Hindlimb muscle (tissue), 1 donor: ENCODE measurements around the gene ZNF254. TPM values are rescaled to one million over a fixed set of nuclear protein-coding genes. Genes with fewer than 3 reads are reported as not detected.
A peak's percentile ranks its signal among the peaks of the same experiment; 100 is the strongest.
"Not testable (repeated sequence)": the region's sequence is repeated elsewhere in the genome, so short reads cannot be mapped to it uniquely, and the experiment has no call there.

ENCODE experiments used
- DNase-seq: peaks from one replicate; pipeline ENCODE4 v3.0.0-alpha.2; 2013
- polyA plus RNA-seq: library from polyadenylated mRNA; unstranded; fragments of 120-200 nt; gene quantifications from one replicate; pipeline ENCODE4 v1.2.1, GENCODE V29; 2013; ENCODE audit not compliant: insufficient read length

Gene ZNF254
- 12.8 TPM for polyA plus RNA-seq

GRCh38 chr19:24086974-24087595, at the start of gene ZNF254:
Gene ZNF254, plus strand, starts transcription at chr19:24087187. Its CDS starts 121 bp downstream, at chr19:24087308.
- peak; percentile 95 for DNase-seq

DNA sequence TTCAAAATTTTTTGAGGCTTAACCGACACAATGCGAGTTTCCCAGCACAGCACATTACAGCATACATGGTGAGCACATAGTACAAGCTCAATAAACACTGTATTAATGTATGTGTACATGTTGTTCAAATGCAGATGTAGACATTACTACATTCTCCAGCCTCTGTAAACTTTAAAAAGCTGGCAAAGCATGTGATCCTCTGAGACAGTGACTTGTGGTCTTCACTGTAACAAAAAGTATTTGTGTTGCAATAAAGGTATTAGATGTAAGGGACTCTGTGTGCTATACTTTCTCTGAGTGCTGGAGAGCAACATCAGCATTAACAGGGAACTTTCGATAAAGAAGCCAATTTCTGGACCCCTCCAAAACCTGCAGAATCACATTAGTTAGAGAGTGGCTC, 46.4 kb upstream of the ZNF254 start:
- no peak for DNase-seq

- not testable (repeated sequence) for DNase-seq
Observed at GRCh38 chr19:24041326-24041725, 45.7 kb upstream of the ZNF254 start.

- DNase-seq: peak; percentile 3
Observed at GRCh38 chr19:24046550-24046949, 40.4 kb upstream of the ZNF254 start.

DNA sequence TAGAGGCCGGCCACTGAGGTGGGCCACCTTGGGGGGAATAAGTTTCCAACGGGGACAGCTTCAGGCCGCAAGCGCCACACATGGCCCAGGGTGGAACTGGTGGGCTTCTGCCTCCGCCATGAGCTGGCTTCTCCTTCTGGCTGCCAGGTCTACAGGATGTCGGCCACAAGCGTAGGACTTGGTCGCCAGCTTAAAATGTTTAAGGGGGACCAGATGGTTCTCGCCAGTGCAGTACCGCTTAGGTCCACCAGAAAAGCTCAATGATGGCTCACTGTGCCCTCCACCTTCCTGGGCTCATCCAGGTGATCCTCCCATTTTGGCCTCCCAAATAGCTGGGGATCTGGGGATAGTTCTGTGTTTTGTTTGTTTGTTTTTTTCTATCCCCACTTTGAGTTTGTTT, 38.7 kb upstream of the ZNF254 start:
- DNase-seq: no peak

DNA sequence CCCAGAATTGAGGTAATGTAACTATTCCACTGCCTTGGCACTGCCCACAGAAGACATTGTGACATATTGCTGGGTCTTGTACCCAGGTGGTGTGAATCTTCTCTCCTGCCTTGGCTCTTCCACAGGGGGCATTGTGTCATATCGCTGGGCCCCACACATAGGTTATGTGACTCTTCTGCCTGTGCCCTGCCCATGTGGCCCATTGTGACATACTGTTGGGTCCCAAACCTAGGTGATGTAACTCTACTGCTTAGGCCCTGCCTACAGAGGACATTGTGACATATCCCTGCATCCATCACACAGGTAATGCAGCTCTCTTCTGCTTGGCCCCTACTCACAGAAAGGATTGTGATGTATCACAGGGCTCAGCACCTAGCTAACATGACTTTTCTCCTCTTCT, 37.5 kb upstream of the ZNF254 start:
- DNase-seq: no peak

- no peak for DNase-seq
Observed at GRCh38 chr19:24051516-24051915, 35.5 kb upstream of the ZNF254 start.

DNA sequence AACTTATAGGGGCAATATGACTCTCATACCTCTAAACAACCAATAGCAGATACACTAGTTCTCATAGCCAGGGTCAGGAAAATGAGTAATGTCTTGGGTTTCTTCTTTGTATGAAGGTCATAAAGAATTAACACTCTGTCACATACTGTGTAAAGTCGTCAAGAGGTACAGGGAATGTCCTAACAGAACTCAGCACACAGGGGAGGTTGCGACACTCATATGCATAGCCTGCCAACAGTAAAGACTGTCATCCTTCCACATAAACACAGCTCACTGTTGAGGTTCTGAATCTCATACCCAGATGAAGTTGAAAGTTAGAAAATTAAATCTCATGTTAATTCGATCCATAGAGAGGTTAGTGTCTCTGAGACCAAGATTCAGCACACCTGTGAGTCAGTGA, 34.2 kb upstream of the ZNF254 start:
- no peak for DNase-seq

GRCh38 chr19:24053601-24054000, 33.4 kb upstream of the ZNF254 start:
- no peak for DNase-seq

GRCh38 chr19:24054044-24054935, 32.7 kb upstream of the ZNF254 start:
- DNase-seq: no peak

- DNase-seq: no peak
Observed at GRCh38 chr19:24055548-24055947, 31.4 kb upstream of the ZNF254 start.

- no peak for DNase-seq
Observed at GRCh38 chr19:24057144-24057543, 29.8 kb upstream of the ZNF254 start.

DNA sequence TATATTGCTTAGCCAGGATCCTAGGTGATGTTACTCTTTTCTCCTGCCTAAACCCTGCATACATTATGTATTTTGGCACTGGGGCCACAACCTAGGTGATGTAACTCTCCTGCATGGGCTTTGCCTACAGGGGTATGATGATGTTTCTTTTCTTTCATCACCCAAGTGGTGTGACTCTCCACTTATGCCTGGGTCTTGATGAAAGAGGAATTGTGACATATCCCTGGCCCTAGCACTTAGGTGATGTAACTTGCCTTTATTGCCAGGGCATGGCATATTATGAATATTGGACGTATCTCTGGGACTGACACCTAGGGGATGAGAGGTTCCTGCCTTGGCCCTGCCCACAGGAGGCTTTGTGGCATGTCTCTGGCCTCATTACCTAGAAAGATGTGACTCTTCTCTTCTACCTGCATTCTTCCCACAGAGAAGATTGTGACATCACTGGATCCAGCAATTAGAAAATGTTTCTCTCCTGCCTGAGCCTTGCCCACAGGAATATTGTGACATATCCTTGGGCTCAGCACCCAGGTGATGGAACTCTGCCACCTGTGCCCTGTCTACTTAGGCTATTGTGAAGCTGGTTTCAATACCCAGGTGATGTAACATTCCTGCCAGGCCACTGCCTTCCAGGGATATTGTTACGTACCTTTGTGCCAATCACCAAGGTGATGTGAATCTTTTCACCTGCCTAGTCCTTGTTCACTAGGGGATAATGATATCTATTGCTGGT, 27.3 kb upstream of the ZNF254 start:
- no peak for DNase-seq

GRCh38 chr19:24060687-24061356, 26.2 kb upstream of the ZNF254 start:
- DNase-seq: no peak

DNA sequence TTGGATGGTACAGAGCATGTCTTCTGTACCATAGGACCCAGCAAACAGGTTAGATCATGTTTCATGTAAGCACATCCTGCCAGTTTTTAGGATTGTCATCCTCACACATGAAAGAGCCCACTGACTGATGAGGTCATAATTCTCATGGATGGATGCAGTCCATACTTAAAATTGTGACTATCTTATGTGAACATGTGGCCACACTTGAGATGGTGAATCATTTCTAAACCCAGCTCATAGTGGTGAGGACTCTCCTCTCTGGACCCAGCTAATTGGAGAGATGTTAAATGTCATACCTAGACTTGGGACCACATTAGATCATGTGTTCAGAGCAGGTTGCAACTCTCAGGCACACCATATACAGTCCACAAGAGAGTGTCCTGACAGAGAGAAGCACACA, 24.8 kb upstream of the ZNF254 start:
- no peak for DNase-seq

DNA sequence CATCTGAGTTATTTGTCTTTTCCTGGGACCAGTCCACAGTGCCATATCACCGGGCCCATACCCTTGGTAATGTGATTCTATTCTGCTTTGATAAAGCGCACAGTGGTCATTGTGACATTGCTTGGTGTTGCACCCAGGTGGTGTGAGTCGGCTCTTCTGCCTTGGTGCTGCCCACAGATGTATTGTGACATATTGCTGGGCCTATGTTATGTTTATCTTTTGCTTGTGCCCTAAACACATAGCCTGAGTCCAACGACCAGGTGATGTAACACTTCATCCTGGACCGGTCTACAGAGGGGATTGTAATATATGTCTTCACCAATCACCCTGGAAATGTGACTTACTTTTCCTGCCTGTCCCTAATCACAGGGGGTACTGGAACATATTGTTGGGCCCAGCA, 23.7 kb upstream of the ZNF254 start:
- no peak for DNase-seq

GRCh38 chr19:24064175-24064574, 22.8 kb upstream of the ZNF254 start:
- DNase-seq: no peak

GRCh38 chr19:24065243-24065642, 21.7 kb upstream of the ZNF254 start:
- DNase-seq: no peak

- no peak for DNase-seq
Observed at GRCh38 chr19:24065865-24066604, 21.0 kb upstream of the ZNF254 start.

- no peak for DNase-seq
Observed at GRCh38 chr19:24069905-24070657, 16.9 kb upstream of the ZNF254 start.

GRCh38 chr19:24071078-24071477, 15.9 kb upstream of the ZNF254 start:
- no peak for DNase-seq
